AG04450 (cell line): ENCODE results near the gene IGSF9B. TPM values are rescaled to one million over a fixed set of nuclear protein-coding genes. Genes with fewer than 3 reads are reported as not detected.

ENCODE experiments used
- CTCF ChIA-PET: fragments of 300-600, 350-600 bp; formaldehyde crosslinking; extraction: SDS; loops from one replicate; lab custom pipeline; 2022; ENCODE audit warnings: antibody characterized with exemption, inconsistent platforms; lab: Charles Lee
- POLR2A ChIA-PET: fragments of 350-600 bp; formaldehyde crosslinking; extraction: SDS; loops from one replicate; lab custom pipeline; 2021; ENCODE audit warnings: antibody characterized with exemption, inconsistent platforms; lab: Yijun Ruan, JAX
- DNase-seq: peaks from one replicate; pipeline ENCODE4 v3.0.0-alpha.2; 2011; ENCODE audit warnings: low read depth, low spot score
- H3K27ac ChIP-seq: one replicate; pipeline ENCODE4 v1.5.1; 2012; ENCODE audit warnings: low read depth, low read length, control low read depth
- H3K27me3 ChIP-seq: one replicate; pipeline ENCODE4 v1.6.0; 2012; ENCODE audit warnings: low read length; ENCODE audit not compliant: control insufficient read depth, insufficient read depth
- H3K4me3 ChIP-seq: 2 replicates; pipeline ENCODE4 v1.5.1; 2011; ENCODE audit warnings: mild to moderate bottlenecking, low read depth, low read length, control low read depth
- H3K9me3 ChIP-seq: 2 replicates; pipeline ENCODE4 v1.5.1; 2012; ENCODE audit warnings: low read length; ENCODE audit not compliant: control insufficient read depth, insufficient read depth
- polyA plus RNA-seq: library from polyadenylated mRNA; depleted of rRNA; stranded (reverse); fragments of >200 nt; gene quantifications from 2 replicates; pipeline ENCODE4 v1.2.3, GENCODE V29; 2011
- TF ChIP-seq, protein P1 (sequence below): IDR thresholded peaks from 2 replicates; pipeline ENCODE4 v1.5.1; 2011; ENCODE audit warnings: low read depth, low read length, control low read depth, inconsistent platforms

Gene IGSF9B
- polyA plus RNA-seq, 1 experiment = not detected

DNA sequence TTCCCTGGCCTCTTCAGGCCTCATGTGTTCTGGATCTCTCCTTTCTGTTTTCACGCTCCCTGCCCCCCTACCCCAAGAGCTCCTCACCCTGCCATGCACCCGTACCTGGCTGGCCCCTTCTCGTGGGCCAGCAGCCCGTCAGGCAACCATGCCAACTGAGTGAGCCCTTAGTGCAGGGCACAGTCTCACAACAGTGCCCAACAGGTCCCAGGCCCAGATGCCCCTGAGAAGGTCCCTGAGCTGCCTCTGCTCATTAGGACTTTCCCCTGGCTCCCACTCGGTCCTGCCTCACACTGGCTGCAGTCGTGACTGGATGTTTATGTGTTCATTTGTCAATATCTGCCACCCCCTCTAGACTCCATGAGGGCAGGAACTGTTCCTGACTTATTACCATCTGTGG lies 44.8 kb upstream of the IGSF9B start:
- Histone ChIP-seq H3K9me3 (no peaks in the 10 kb centered on the region), H3K27ac (no peak overlapping the region), H3K27me3 (peaks cover 3% of the 10 kb centered on the region), H3K4me3 (no peak overlapping the region)
- DNase-seq = no peak
- POLR2A ChIA-PET = no interaction called here
- TF ChIP-seq, protein P1, sequence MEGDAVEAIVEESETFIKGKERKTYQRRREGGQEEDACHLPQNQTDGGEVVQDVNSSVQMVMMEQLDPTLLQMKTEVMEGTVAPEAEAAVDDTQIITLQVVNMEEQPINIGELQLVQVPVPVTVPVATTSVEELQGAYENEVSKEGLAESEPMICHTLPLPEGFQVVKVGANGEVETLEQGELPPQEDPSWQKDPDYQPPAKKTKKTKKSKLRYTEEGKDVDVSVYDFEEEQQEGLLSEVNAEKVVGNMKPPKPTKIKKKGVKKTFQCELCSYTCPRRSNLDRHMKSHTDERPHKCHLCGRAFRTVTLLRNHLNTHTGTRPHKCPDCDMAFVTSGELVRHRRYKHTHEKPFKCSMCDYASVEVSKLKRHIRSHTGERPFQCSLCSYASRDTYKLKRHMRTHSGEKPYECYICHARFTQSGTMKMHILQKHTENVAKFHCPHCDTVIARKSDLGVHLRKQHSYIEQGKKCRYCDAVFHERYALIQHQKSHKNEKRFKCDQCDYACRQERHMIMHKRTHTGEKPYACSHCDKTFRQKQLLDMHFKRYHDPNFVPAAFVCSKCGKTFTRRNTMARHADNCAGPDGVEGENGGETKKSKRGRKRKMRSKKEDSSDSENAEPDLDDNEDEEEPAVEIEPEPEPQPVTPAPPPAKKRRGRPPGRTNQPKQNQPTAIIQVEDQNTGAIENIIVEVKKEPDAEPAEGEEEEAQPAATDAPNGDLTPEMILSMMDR = no peak
- CTCF ChIA-PET = no interaction called here

DNA sequence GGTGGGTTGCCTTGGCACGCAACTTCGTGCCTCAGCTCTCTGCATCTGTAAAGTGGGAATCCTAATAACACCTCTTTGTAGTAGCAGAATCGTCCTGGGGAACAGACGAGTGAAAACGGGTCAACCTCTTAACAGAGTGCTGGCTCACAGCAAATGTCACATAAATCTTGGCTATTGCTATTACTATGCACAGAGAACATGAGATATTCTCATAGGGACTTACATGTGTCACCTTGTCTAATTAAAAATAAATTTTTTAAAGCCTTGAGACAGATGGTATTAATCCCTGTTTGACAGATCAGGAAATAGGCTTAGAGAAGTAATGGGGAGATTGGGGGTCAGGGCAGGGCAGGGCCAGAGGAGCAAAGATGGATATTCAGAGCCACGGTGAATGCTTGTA lies 44.3 kb upstream of the IGSF9B start:
- TF ChIP-seq, protein P1 = no peak
- Histone ChIP-seq H3K9me3 (no peaks in the 10 kb centered on the region), H3K27ac (no peak overlapping the region), H3K4me3 (no peak overlapping the region), H3K27me3 (peaks cover 3% of the 10 kb centered on the region)
- ChIA-PET POLR2A (no interaction called here), CTCF (no interaction called here)
- no peak for DNase-seq

DNA sequence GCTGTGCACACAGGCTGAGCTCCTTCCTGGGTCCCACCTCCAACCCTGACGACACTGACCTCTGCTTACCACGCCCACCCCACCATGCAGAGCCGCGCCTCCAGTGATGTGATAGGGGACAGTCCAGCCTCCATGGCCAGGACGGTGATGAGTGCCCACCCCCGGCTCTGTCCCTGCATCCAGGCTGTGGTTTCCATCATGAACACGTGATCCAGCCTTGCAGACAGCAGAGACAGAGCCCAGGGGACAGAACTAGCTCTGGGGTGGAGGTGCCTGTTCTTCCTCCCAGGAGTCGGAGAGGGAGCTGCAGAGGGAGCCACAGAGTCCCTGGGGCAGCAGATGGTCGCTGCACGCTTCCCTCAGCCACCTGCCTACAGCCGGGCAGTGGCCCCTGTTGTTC lies 42.6 kb upstream of the IGSF9B start:
- ChIA-PET CTCF (no interaction called here), POLR2A (no interaction called here)
- peaks cover 5% of the 10 kb centered on the region for H3K27me3 ChIP-seq
- no peaks in the 10 kb centered on the region for H3K9me3 ChIP-seq
- DNase-seq = no peak
- H3K27ac ChIP-seq = no peak overlapping the region
- no peak overlapping the region for H3K4me3 ChIP-seq
- TF ChIP-seq, protein P1 = no peak

DNA sequence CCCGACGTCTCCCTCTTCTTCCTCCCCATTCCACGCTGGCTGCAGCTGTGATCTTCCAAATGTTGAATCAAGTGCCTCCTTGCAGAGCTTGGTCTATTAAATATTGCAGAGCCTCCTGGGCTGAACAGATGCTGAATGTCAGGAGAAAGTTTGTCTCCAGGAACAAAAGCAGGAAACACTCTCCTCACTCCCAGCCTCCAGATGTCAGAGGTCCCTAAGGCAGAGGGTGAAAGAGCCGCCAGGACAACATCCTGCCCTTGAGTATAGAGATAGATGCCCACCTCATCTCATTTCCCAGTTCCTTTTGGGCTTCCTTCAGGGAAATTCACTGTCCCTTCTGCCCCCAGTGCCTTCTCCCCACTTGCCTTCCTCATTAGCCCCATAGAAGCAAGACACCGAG lies 40.8 kb upstream of the IGSF9B start:
- Histone ChIP-seq H3K4me3 (no peak overlapping the region), H3K9me3 (no peaks in the 10 kb centered on the region; the same call in 1 of the 2 replicates), H3K27me3 (peaks cover 5% of the 10 kb centered on the region), H3K27ac (no peak overlapping the region)
- TF ChIP-seq, protein P1 = no peak
- CTCF ChIA-PET = no interaction called here
- POLR2A ChIA-PET = no interaction called here
- DNase-seq = no peak

DNA sequence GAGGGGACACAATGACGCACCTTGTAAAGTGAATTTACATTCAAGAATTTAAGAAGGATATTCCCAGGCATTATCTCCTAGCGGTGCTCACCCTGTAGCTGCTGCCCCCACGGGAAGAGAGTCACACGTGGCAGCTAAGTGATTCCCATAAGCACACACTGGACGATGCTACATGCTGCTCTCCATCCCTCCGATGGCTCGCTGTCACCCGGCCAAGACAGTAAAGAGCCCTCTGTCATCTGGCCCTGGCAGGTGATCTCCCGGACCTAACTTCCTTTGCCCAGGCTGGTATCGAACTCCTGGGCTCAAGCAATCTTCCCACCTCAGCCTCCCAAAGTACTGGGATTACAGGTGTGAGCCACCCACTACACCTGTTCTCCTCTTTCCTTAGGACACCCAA lies 39.9 kb upstream of the IGSF9B start:
- Histone ChIP-seq H3K27ac (no peak overlapping the region), H3K4me3 (no peak overlapping the region), H3K9me3 (no peaks in the 10 kb centered on the region; the same call in 1 of the 2 replicates), H3K27me3 (peaks cover 5% of the 10 kb centered on the region)
- CTCF ChIA-PET = no interaction called here
- POLR2A ChIA-PET = no interaction called here
- TF ChIP-seq, protein P1 = no peak
- no peak for DNase-seq
